Measurements from ENCODE around the gene LOXL4. TPM values are rescaled to one million over a fixed set of nuclear protein-coding genes. Genes with fewer than 3 reads are reported as not detected.

Gene LOXL4
- total and polyA plus RNA-seq, 7 experiments from 2014 or later = not detected

DNA sequence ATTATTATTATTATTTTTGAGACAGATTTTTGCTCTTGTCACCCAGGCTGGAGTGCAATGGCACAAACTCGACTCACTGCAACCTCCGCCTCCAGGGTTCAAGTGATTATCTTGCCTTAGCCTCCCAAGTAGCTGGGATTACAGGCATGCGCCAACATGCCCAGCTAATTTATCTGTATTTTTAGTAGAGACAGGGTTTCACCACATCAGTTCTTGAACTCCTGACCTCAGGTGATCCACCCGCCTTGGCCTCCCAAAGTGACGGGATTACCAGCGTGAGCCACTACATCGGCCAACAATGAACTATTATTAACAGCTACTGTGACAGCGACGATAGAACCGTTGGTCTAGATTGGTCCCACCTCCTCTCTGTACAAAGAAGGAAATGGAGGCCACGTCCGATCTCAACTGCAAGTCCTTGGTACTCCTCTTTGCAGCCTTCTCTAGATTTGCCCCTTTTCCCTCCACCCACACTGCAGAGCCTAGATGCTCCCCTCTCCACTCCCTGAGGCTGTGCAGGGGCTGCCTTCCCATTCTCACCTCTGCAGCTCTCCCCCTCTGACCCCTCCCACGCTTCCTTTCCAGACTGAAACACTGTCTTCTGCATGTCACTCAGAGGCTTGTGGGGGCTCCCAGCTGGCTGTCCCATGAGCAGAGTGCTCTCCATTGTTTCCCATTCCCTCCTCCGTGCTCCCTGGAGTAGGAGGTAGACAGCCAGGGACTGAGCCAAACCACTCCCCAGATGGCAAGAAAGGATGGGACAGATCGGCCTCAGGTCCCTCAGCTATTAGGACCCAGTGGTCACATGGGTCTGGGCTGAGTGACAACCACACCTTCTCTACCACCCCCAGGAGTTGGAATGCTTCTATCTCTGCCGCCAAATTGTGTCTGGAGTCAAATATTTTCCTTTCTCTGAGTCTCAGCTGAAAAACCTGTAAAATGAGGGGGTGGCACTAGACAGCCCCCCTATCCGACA, 2.3 kb downstream of the LOXL4 start:
- intact Hi-C loops (cut with micrococcal nuclease) = no loop called here
- H3K27ac Mint-ChIP-seq = no peak overlapping the region
- DNase-seq = no peak
- H3K9me3 Mint-ChIP-seq = no peaks in the 10 kb centered on the region
- no peaks in the 10 kb centered on the region for H3K4me1 ChIP-seq (ENCODE audit: control insufficient read depth in 2 of 2, insufficient read depth in 2 of 2, low read length in 2 of 2)
- no peaks in the 10 kb centered on the region for H3K36me3 ChIP-seq (ENCODE audit: control insufficient read depth in 2 of 3, insufficient read depth in 3 of 3, low read length in 3 of 3)
- H3K36me3 Mint-ChIP-seq = peaks cover 0 to under 1% (median 0%) of the 10 kb centered on the region in 5 donors
- H3K27me3 Mint-ChIP-seq = peaks cover 33 to 45% (median 43%) of the 10 kb centered on the region in 5 donors
- H3K4me3 ChIP-seq (ENCODE audit: low read length) = no peak overlapping the region
- no peak overlapping the region for H3K27ac ChIP-seq (ENCODE audit: low read depth, low read length)
- H3K9me3 ChIP-seq (ENCODE audit: control insufficient read depth in 2 of 3, low read length in 3 of 3) = no peaks in the 10 kb centered on the region
- H3K4me1 Mint-ChIP-seq = peaks cover 0 to 17% (median 6%) of the 10 kb centered on the region in 7 donors
- H3K4me3 Mint-ChIP-seq = no peak overlapping the region
- no peak for ATAC-seq
- CTCF ChIA-PET = no interaction called here
- POLR2A ChIA-PET = interaction anchor here (0.7 kb wide), 1 partner anchor 525 kb away, joined by 3 read pairs; no protein-coding TSS in a partner anchor
- H3K27me3 ChIP-seq (ENCODE audit: control insufficient read depth in 2 of 2, insufficient read depth in 2 of 2, low read length in 2 of 2) = peaks cover 0 to 9% of the 10 kb centered on the region in 2 donors

DNA sequence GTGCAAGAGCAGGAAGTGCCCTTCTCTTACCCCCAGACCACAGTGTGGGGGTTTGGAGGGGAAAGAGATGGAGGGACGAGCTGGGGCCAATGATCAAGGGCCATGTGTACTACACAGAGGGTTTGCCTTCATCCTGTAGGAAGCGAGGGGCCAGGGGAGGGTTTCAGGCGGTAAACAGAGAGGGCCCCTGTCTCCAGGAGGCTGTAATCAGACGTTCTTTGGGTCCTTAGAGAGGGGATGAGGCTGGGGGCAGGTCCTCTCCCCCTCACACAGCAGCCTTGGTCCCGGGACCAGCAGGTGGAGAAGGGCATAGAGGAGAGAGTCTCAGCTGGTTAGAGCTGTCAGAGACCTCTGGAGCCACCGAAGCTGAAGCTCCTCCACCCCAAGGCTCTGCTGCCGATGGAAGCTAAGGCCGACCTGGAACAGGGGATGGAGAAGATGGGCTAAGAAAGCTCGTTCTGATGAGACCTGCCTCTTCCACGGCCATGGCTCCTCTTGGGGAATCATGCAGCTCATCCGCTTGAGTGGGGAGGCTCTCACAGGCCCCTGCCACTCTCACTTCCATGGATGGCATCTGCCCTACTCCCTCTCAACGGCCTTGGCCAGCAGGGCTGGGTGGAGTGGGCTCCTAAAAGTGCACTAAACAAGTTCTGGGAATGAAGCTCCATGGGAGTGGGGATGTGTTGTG, 3.5 kb downstream of the LOXL4 start:
- H3K9me3 Mint-ChIP-seq = no peaks in the 10 kb centered on the region
- H3K27me3 ChIP-seq (ENCODE audit: control insufficient read depth in 2 of 2, insufficient read depth in 2 of 2, low read length in 2 of 2) = peaks cover 0 to 9% of the 10 kb centered on the region in 2 donors
- ChIA-PET POLR2A (no interaction called here), CTCF (no interaction called here)
- DNase-seq (no peak), ATAC-seq (no peak)
- H3K27ac ChIP-seq (ENCODE audit: low read depth, low read length) = no peak overlapping the region
- H3K36me3 ChIP-seq (ENCODE audit: control insufficient read depth in 2 of 3, insufficient read depth in 3 of 3, low read length in 3 of 3) = no peaks in the 10 kb centered on the region
- peaks cover 23 to 36% (median 34%) of the 10 kb centered on the region in 5 donors for H3K27me3 Mint-ChIP-seq
- intact Hi-C loops (cut with micrococcal nuclease) = no loop called here
- H3K4me3 Mint-ChIP-seq = no peak overlapping the region
- peaks cover 0 to 4% (median 0%) of the 10 kb centered on the region in 5 donors for H3K36me3 Mint-ChIP-seq
- no peaks in the 10 kb centered on the region for H3K9me3 ChIP-seq (ENCODE audit: control insufficient read depth in 2 of 3, low read length in 3 of 3)
- no peak overlapping the region for H3K27ac Mint-ChIP-seq
- no peaks in the 10 kb centered on the region for H3K4me1 ChIP-seq (ENCODE audit: control insufficient read depth in 2 of 2, insufficient read depth in 2 of 2, low read length in 2 of 2)
- no peak overlapping the region for H3K4me3 ChIP-seq (ENCODE audit: low read length)
- peaks cover 0 to 17% (median 6%) of the 10 kb centered on the region in 7 donors for H3K4me1 Mint-ChIP-seq

DNA sequence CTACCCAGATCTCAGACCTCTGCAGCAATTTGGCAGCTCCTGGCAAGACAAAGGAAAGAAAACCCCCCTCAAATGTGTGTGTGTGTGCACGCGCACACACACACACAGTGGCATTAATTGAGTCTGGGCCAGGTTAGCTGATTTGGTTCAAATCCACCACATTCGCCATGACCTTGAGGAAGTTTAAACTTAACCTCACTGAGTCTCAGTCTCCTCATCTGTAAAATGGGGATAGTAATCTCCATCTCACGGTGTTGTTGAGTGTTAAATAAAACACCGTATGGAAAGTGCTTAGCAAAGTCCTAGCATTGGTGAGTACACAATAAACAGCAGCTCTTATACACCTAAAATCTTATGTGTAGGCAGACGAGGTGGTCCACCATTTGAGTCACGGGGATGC, 4.9 kb downstream of the LOXL4 start:
- Mint-ChIP-seq H3K27me3 (peaks cover 16 to 26% (median 21%) of the 10 kb centered on the region in 5 donors), H3K9me3 (peaks cover 0 to 2% (median 0%) of the 10 kb centered on the region in 11 donors), H3K4me3 (no peak overlapping the region), H3K4me1 (peaks cover 0 to 11% (median 6%) of the 10 kb centered on the region in 7 donors), H3K36me3 (peaks cover 0 to 4% (median 0%) of the 10 kb centered on the region in 5 donors), H3K27ac (no peak overlapping the region)
- no peak overlapping the region for H3K4me3 ChIP-seq (ENCODE audit: low read length)
- no peak for DNase-seq
- CTCF ChIA-PET = no interaction called here
- intact Hi-C loops (cut with micrococcal nuclease) = no loop called here
- POLR2A ChIA-PET = no interaction called here
- no peaks in the 10 kb centered on the region for H3K27me3 ChIP-seq (ENCODE audit: control insufficient read depth in 2 of 2, insufficient read depth in 2 of 2, low read length in 2 of 2)
- no peaks in the 10 kb centered on the region for H3K4me1 ChIP-seq (ENCODE audit: control insufficient read depth in 2 of 2, insufficient read depth in 2 of 2, low read length in 2 of 2)
- no peaks in the 10 kb centered on the region for H3K36me3 ChIP-seq (ENCODE audit: control insufficient read depth in 2 of 3, insufficient read depth in 3 of 3, low read length in 3 of 3)
- no peak for ATAC-seq
- H3K27ac ChIP-seq (ENCODE audit: low read depth, low read length) = no peak overlapping the region
- no peaks in the 10 kb centered on the region for H3K9me3 ChIP-seq (ENCODE audit: control insufficient read depth in 2 of 3, low read length in 3 of 3)

DNA sequence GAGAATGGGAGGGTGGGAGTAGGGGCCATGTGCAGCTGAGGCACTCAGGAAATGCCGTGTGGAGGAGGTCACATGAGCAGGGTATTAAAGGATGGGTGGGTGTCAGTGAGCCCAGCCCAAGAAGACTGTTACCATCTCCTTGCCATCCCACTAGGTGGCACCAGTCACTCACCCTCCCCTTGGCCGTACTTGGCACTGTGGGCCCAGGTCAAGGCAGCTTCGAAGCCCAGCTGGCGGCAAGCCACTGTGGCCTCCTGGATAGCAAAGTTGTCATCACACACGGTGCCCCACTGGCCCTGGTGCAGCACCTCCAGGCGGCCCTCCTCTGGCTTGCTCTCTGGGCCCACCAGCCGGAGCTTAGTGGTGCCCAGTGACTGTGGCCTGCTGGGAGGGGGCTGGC, 5.4 kb downstream of the LOXL4 start:
- H3K27ac ChIP-seq (ENCODE audit: low read depth, low read length) = no peak overlapping the region
- H3K27me3 ChIP-seq (ENCODE audit: control insufficient read depth in 2 of 2, insufficient read depth in 2 of 2, low read length in 2 of 2) = no peaks in the 10 kb centered on the region
- ATAC-seq = peak; percentile 36
- H3K36me3 ChIP-seq (ENCODE audit: control insufficient read depth in 2 of 3, insufficient read depth in 3 of 3, low read length in 3 of 3) = no peaks in the 10 kb centered on the region
- no peak for DNase-seq
- no peaks in the 10 kb centered on the region for H3K4me1 ChIP-seq (ENCODE audit: control insufficient read depth in 2 of 2, insufficient read depth in 2 of 2, low read length in 2 of 2)
- Mint-ChIP-seq H3K4me1 (peaks cover 0 to 7% (median 6%) of the 10 kb centered on the region in 7 donors), H3K27me3 (peaks cover 15 to 22% (median 18%) of the 10 kb centered on the region in 5 donors), H3K27ac (no peak overlapping the region), H3K4me3 (no peak overlapping the region), H3K9me3 (peaks cover 0 to 2% (median 0%) of the 10 kb centered on the region in 11 donors), H3K36me3 (peaks cover 0 to 4% (median 0%) of the 10 kb centered on the region in 5 donors)
- no peaks in the 10 kb centered on the region for H3K9me3 ChIP-seq (ENCODE audit: control insufficient read depth in 2 of 3, low read length in 3 of 3)
- H3K4me3 ChIP-seq (ENCODE audit: low read length) = no peak overlapping the region
- ChIA-PET POLR2A (no interaction called here), CTCF (no interaction called here)
- intact Hi-C loops (cut with micrococcal nuclease) = no loop called here

- no peak overlapping the region for H3K4me3 Mint-ChIP-seq
- H3K36me3 Mint-ChIP-seq = peaks cover 0 to 4% (median 0%) of the 10 kb centered on the region in 5 donors
- peaks cover 0 to 6% (median 0%) of the 10 kb centered on the region in 7 donors for H3K4me1 Mint-ChIP-seq
- Histone ChIP-seq H3K27ac (ENCODE audit: low read depth, low read length) (no peak overlapping the region), H3K4me1 (ENCODE audit: control insufficient read depth in 2 of 2, insufficient read depth in 2 of 2, low read length in 2 of 2) (no peaks in the 10 kb centered on the region), H3K27me3 (ENCODE audit: control insufficient read depth in 2 of 2, insufficient read depth in 2 of 2, low read length in 2 of 2) (no peaks in the 10 kb centered on the region), H3K36me3 (ENCODE audit: control insufficient read depth in 2 of 3, insufficient read depth in 3 of 3, low read length in 3 of 3) (no peaks in the 10 kb centered on the region), H3K9me3 (ENCODE audit: control insufficient read depth in 2 of 3, low read length in 3 of 3) (no peaks in the 10 kb centered on the region), H3K4me3 (ENCODE audit: low read length) (no peak overlapping the region)
- H3K27me3 Mint-ChIP-seq = peaks cover 7 to 16% (median 9%) of the 10 kb centered on the region in 5 donors
- DNase-seq (no peak), ATAC-seq (no peak)
- peaks cover 0 to 2% (median 0%) of the 10 kb centered on the region in 11 donors for H3K9me3 Mint-ChIP-seq
- ChIA-PET CTCF (no interaction called here), POLR2A (no interaction called here)
- intact Hi-C loops (cut with micrococcal nuclease) = no loop called here
- H3K27ac Mint-ChIP-seq = no peak overlapping the region
Measured at GRCh38 chr10:98261436-98262277, 6.3 kb downstream of the LOXL4 start.

DNA sequence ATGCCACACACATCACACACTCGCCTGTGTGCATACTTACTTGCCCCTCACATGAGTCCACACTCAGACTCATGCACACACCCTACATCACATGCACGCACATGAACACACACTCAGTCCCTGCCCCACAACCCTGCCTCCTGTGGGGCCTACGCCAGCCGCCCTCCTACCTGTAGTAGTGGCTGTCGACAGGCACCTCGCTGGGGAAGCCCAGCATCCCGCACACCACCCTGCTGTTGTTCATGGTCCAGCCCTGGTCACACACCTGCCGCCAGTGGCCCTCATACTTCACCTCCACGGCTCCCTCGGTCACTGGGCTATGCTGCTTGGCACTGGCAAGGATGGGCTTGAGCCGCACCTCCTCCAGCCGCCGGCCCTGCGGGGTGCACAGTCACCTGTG, 7.2 kb downstream of the LOXL4 start:
- H3K9me3 Mint-ChIP-seq = peaks cover 0 to 2% (median 0%) of the 10 kb centered on the region in 11 donors
- intact Hi-C loops (cut with micrococcal nuclease) = no loop called here
- CTCF ChIA-PET = no interaction called here

More for the DNA sequence above, 7.2 kb downstream of the LOXL4 start:
- no peak for ATAC-seq
- peaks cover 0 to 6% (median 0%) of the 10 kb centered on the region in 7 donors for H3K4me1 Mint-ChIP-seq
- H3K4me1 ChIP-seq (ENCODE audit: control insufficient read depth in 2 of 2, insufficient read depth in 2 of 2, low read length in 2 of 2) = no peaks in the 10 kb centered on the region
- DNase-seq = no peak
- H3K36me3 Mint-ChIP-seq = peaks cover 0 to 9% (median 6%) of the 10 kb centered on the region in 5 donors
- peak overlapping the region in 1 of 9 donors; percentile 63 for H3K27ac Mint-ChIP-seq
- no peaks in the 10 kb centered on the region for H3K9me3 ChIP-seq (ENCODE audit: control insufficient read depth in 2 of 3, low read length in 3 of 3)
- H3K4me3 ChIP-seq (ENCODE audit: low read length) = no peak overlapping the region
- H3K27me3 Mint-ChIP-seq = peaks cover 0 to 7% (median under 1%) of the 10 kb centered on the region in 5 donors
- no peaks in the 10 kb centered on the region for H3K36me3 ChIP-seq (ENCODE audit: control insufficient read depth in 2 of 3, insufficient read depth in 3 of 3, low read length in 3 of 3)
- POLR2A ChIA-PET = no interaction called here
- H3K27me3 ChIP-seq (ENCODE audit: control insufficient read depth in 2 of 2, insufficient read depth in 2 of 2, low read length in 2 of 2) = no peaks in the 10 kb centered on the region
- no peak overlapping the region for H3K27ac ChIP-seq (ENCODE audit: low read depth, low read length)
- no peak overlapping the region for H3K4me3 Mint-ChIP-seq

Data from naive thymus-derived CD4-positive, alpha-beta T cell (primary cell).